DND-41 (cell line): Measurements from ENCODE around the gene DST.

Experiments used
- ATAC-seq: fragments of 200-7000 bp; cut with Tn5 transposase; 3 replicates; pipeline ENCODE4 v1.9.1; 2021; ENCODE audit warnings: low read depth; ENCODE audit not compliant: insufficient read depth
- DNase-seq: peaks from one replicate; pipeline ENCODE4 v3.0.0-alpha.2; 2020
- H2AFZ ChIP-seq: 2 replicates; pipeline ENCODE4 v1.6.0; 2012; ENCODE audit warnings: low read depth, low read length
- H3K27ac ChIP-seq: 2 replicates; pipeline ENCODE4 v1.5.1; 2012; ENCODE audit warnings: low read length, inconsistent platforms
- H3K27me3 ChIP-seq: fragments of 200-600 bp; sonication (generic); 2 replicates; pipeline ENCODE4 v1.6.0; 2012; ENCODE audit warnings: low read length, mild to moderate bottlenecking, inconsistent platforms; ENCODE audit not compliant: insufficient read depth, poor library complexity
- H3K36me3 ChIP-seq: 2 replicates; pipeline ENCODE4 v1.5.1; 2012; ENCODE audit warnings: low read length, inconsistent platforms; ENCODE audit not compliant: insufficient read depth
- H3K4me1 ChIP-seq: 2 replicates; pipeline ENCODE4 v1.5.1; 2012; ENCODE audit warnings: mild to moderate bottlenecking, low read length; ENCODE audit not compliant: insufficient read depth
- H3K4me2 ChIP-seq: 2 replicates; pipeline ENCODE4 v1.6.0; 2012; ENCODE audit warnings: mild to moderate bottlenecking, moderate library complexity, low read length, inconsistent platforms; ENCODE audit not compliant: insufficient read depth
- H3K4me3 ChIP-seq, 2 experiments: fragments of 200-600 bp in 1 of 2; shearing (Covaris generic) in 1 of 2; 2 replicates each; pipeline ENCODE4 v1.5.1; 2012 to 2016; ENCODE audit warnings: inconsistent platforms in 2 of 2, low read length in 2 of 2, mild to moderate bottlenecking in 2 of 2, low read depth in 1 of 2, moderate library complexity in 1 of 2
- H3K79me2 ChIP-seq: 2 replicates; pipeline ENCODE4 v1.6.0; 2012; ENCODE audit warnings: low read length, inconsistent platforms; ENCODE audit not compliant: insufficient read depth
- H3K9ac ChIP-seq: 2 replicates; pipeline ENCODE4 v1.6.0; 2012; ENCODE audit warnings: low read depth, mild to moderate bottlenecking, inconsistent platforms, low read length, moderate library complexity
- H3K9me3 ChIP-seq: 2 replicates; pipeline ENCODE4 v1.5.1; 2012; ENCODE audit warnings: low read length, moderate library complexity, mild to moderate bottlenecking, inconsistent platforms; ENCODE audit not compliant: insufficient read depth, severe bottlenecking
- H4K20me1 ChIP-seq: 2 replicates; pipeline ENCODE4 v1.6.0; 2012; ENCODE audit warnings: low read length; ENCODE audit not compliant: insufficient read depth
- EZH2 ChIP-seq: IDR thresholded peaks from 3 replicates; pipeline ENCODE4 v1.6.1; 2012; ENCODE audit warnings: borderline replicate concordance, low read depth, mild to moderate bottlenecking, moderate library complexity, low read length, inconsistent platforms; ENCODE audit not compliant: severe bottlenecking
- TF ChIP-seq, protein P1 (sequence below): IDR thresholded peaks from 2 replicates; pipeline ENCODE4 v1.5.1; 2012; ENCODE audit warnings: borderline replicate concordance, low read length, moderate library complexity, mild to moderate bottlenecking; ENCODE audit not compliant: poor library complexity, severe bottlenecking; ENCODE audit errors: extremely low read depth

DST gene

GRCh38 chr6:56430629-56431600, 211.8 kb downstream of the DST start:
- H3K36me3 ChIP-seq = no peaks in the 10 kb centered on the region
- no peaks in the 10 kb centered on the region for H4K20me1 ChIP-seq
- ATAC-seq = no peak
- H3K27ac ChIP-seq = no peak overlapping the region
- no peak overlapping the region for H3K4me3 ChIP-seq
- TF ChIP-seq EZH2 = no peak
- TF ChIP-seq, protein P1, sequence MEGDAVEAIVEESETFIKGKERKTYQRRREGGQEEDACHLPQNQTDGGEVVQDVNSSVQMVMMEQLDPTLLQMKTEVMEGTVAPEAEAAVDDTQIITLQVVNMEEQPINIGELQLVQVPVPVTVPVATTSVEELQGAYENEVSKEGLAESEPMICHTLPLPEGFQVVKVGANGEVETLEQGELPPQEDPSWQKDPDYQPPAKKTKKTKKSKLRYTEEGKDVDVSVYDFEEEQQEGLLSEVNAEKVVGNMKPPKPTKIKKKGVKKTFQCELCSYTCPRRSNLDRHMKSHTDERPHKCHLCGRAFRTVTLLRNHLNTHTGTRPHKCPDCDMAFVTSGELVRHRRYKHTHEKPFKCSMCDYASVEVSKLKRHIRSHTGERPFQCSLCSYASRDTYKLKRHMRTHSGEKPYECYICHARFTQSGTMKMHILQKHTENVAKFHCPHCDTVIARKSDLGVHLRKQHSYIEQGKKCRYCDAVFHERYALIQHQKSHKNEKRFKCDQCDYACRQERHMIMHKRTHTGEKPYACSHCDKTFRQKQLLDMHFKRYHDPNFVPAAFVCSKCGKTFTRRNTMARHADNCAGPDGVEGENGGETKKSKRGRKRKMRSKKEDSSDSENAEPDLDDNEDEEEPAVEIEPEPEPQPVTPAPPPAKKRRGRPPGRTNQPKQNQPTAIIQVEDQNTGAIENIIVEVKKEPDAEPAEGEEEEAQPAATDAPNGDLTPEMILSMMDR = no peak
- H3K4me2 ChIP-seq = no peak overlapping the region
- no peak for DNase-seq
- no peaks in the 10 kb centered on the region for H3K79me2 ChIP-seq
- H3K4me1 ChIP-seq = no peaks in the 10 kb centered on the region
- no peak overlapping the region for H2AFZ ChIP-seq
- H3K27me3 ChIP-seq = no peaks in the 10 kb centered on the region
- no peak overlapping the region for H3K9ac ChIP-seq
- peaks cover 8% of the 10 kb centered on the region for H3K9me3 ChIP-seq

GRCh38 chr6:56424542-56425083, 218.1 kb downstream of the DST start:
- H3K4me1 ChIP-seq = no peaks in the 10 kb centered on the region
- H3K9ac ChIP-seq = no peak overlapping the region
- no peaks in the 10 kb centered on the region for H3K9me3 ChIP-seq
- H3K4me3 ChIP-seq = no peak overlapping the region
- no peak for DNase-seq
- ATAC-seq = no peak
- TF ChIP-seq, protein P1 = no peak
- TF ChIP-seq EZH2 = no peak
- H4K20me1 ChIP-seq = no peaks in the 10 kb centered on the region
- no peak overlapping the region for H3K27ac ChIP-seq
- no peak overlapping the region for H3K4me2 ChIP-seq
- H3K27me3 ChIP-seq = no peaks in the 10 kb centered on the region
- no peaks in the 10 kb centered on the region for H3K36me3 ChIP-seq
- no peaks in the 10 kb centered on the region for H3K79me2 ChIP-seq
- H2AFZ ChIP-seq = no peak overlapping the region

- H3K27me3 ChIP-seq = no peaks in the 10 kb centered on the region
- no peak overlapping the region for H3K4me2 ChIP-seq
- no peaks in the 10 kb centered on the region for H3K9me3 ChIP-seq
- TF ChIP-seq, protein P1 = no peak
- no peak for TF ChIP-seq EZH2
- no peak overlapping the region for H3K4me3 ChIP-seq
- H3K4me1 ChIP-seq = no peaks in the 10 kb centered on the region
- H3K36me3 ChIP-seq = no peaks in the 10 kb centered on the region
- no peaks in the 10 kb centered on the region for H4K20me1 ChIP-seq
- H3K27ac ChIP-seq = no peak overlapping the region
- no peaks in the 10 kb centered on the region for H3K79me2 ChIP-seq
- H2AFZ ChIP-seq = no peak overlapping the region
- no peak overlapping the region for H3K9ac ChIP-seq
- DNase-seq (no peak), ATAC-seq (no peak)
These were observed 218.6 kb downstream of the DST start for GRCh38 chr6:56424064-56424463.
